Ramos (cell line): ENCODE measurements around the gene KANSL3.
"Not testable (repeated sequence)": the region's sequence is repeated elsewhere in the genome, so short reads cannot be mapped to it uniquely, and the experiment has no call there.

Experiments used
- in situ Hi-C: fragments of 300-500 bp; cut with MboI; formaldehyde crosslinking; loops from one replicate; pipeline ENCODE4 v1.14.3; 2022; ENCODE audit warnings: low sequenced_read_pairs; ENCODE audit not compliant: unreplicated experiment

Gene KANSL3

GRCh38 chr2:96638144-96639121, at the start of gene KANSL3:
TSS of gene KANSL3 (minus strand) at chr2:96638312. CDS start at chr2:96637135, 1,177 bp downstream.
- in situ Hi-C loops = no loop called here

GRCh38 chr2:96687266-96687665, 49.2 kb upstream of the KANSL3 start:
- in situ Hi-C loops = no loop called here

- in situ Hi-C loops = no loop called here
Observed at GRCh38 chr2:96685577-96686459, 47.7 kb upstream of the KANSL3 start.

- in situ Hi-C loops = no loop called here
Observed at GRCh38 chr2:96684883-96685576, 46.9 kb upstream of the KANSL3 start.

GRCh38 chr2:96683972-96684820, 46.1 kb upstream of the KANSL3 start:
- in situ Hi-C loops = no loop called here

GRCh38 chr2:96683307-96683706, 45.2 kb upstream of the KANSL3 start:
- in situ Hi-C loops = no loop called here

- in situ Hi-C loops = no loop called here
Observed at GRCh38 chr2:96681540-96681939, 43.4 kb upstream of the KANSL3 start.

GRCh38 chr2:96680561-96681141, 42.5 kb upstream of the KANSL3 start:
- in situ Hi-C loops = no loop called here

- in situ Hi-C loops = no loop called here
Observed at GRCh38 chr2:96679848-96680247, 41.7 kb upstream of the KANSL3 start.

- in situ Hi-C loops = no loop called here
Observed at GRCh38 chr2:96669539-96670215, 31.6 kb upstream of the KANSL3 start.

- in situ Hi-C loops = no loop called here
Observed at GRCh38 chr2:96668771-96669170, 30.7 kb upstream of the KANSL3 start.

- in situ Hi-C loops = not testable (repeated sequence)
Observed at GRCh38 chr2:96665717-96666116, 27.6 kb upstream of the KANSL3 start.

GRCh38 chr2:96665083-96665569, 27.0 kb upstream of the KANSL3 start:
- in situ Hi-C loops = no loop called here

GRCh38 chr2:96664366-96664925, 26.3 kb upstream of the KANSL3 start:
- in situ Hi-C loops = no loop called here

- in situ Hi-C loops = no loop called here
Observed at GRCh38 chr2:96663829-96664228, 25.7 kb upstream of the KANSL3 start.

- in situ Hi-C loops = no loop called here
Observed at GRCh38 chr2:96663177-96663576, 25.1 kb upstream of the KANSL3 start.

GRCh38 chr2:96662360-96662759, 24.2 kb upstream of the KANSL3 start:
- in situ Hi-C loops = no loop called here

- in situ Hi-C loops = no loop called here
Observed at GRCh38 chr2:96661324-96661723, 23.2 kb upstream of the KANSL3 start.
